Smooth muscle cell (in vitro differentiated cells): ENCODE results near the gene CSMD2. TPM values are rescaled to one million over a fixed set of nuclear protein-coding genes. Genes with fewer than 3 reads are reported as not detected.

Experiments used
- DNase-seq: peaks from one replicate; lab custom pipeline; 2025; ENCODE audit not compliant: unreplicated experiment; lab: John Stamatoyannopoulos, UW
- H2AFZ ChIP-seq: fragments of 200-600 bp; sonication (generic); 2 replicates; pipeline ENCODE4 v1.6.0; 2016; ENCODE audit warnings: antibody characterized with exemption, low read depth, mild to moderate bottlenecking
- H3F3A ChIP-seq: fragments of 200-600 bp; sonication (generic); 2 replicates; pipeline ENCODE4 v1.6.0; 2017; ENCODE audit warnings: antibody characterized with exemption, low read depth
- H3K27ac ChIP-seq: fragments of 200-600 bp; sonication (generic); 2 replicates; pipeline ENCODE4 v1.5.1; 2016; ENCODE audit warnings: low read depth, mild to moderate bottlenecking
- H3K27me3 ChIP-seq: fragments of 200-600 bp; sonication (generic); 2 replicates; pipeline ENCODE4 v1.6.1; 2016; ENCODE audit warnings: low read depth, mild to moderate bottlenecking
- H3K36me3 ChIP-seq: fragments of 200-600 bp; sonication (generic); 2 replicates; pipeline ENCODE4 v1.5.1; 2016; ENCODE audit warnings: low read depth
- H3K4me1 ChIP-seq: fragments of 200-600 bp; sonication (generic); 2 replicates; pipeline ENCODE4 v1.5.1; 2016; ENCODE audit warnings: low read depth
- H3K4me2 ChIP-seq: fragments of 200-600 bp; sonication (generic); 2 replicates; pipeline ENCODE4 v1.6.0; 2016; ENCODE audit warnings: mild to moderate bottlenecking
- H3K4me3 ChIP-seq: fragments of 200-600 bp; sonication (generic); 2 replicates; pipeline ENCODE4 v1.5.1; 2016; ENCODE audit warnings: mild to moderate bottlenecking
- H3K79me2 ChIP-seq: fragments of 200-600 bp; sonication (generic); 2 replicates; pipeline ENCODE4 v1.6.0; 2016; ENCODE audit warnings: low read depth, mild to moderate bottlenecking
- H3K9ac ChIP-seq: fragments of 200-600 bp; sonication (generic); 2 replicates; pipeline ENCODE4 v1.6.0; 2016; ENCODE audit warnings: low read depth
- H3K9me3 ChIP-seq: fragments of 200-600 bp; sonication (generic); replicated peaks from 2 replicates; pipeline ENCODE4 v1.5.1; 2016; ENCODE audit warnings: low read depth
- H4K20me1 ChIP-seq: fragments of 200-600 bp; sonication (generic); 2 replicates; pipeline ENCODE4 v1.6.0; 2016; ENCODE audit warnings: low read depth
- WGBS: methylation state at CpG from one replicate; pipeline ENCODE4 v1.1.7; 2016; ENCODE audit warnings: low lambda C conversion rate; 5-methylcytosine and 5-hydroxymethylcytosine counted together
- polyA plus RNA-seq: library from polyadenylated mRNA; unstranded; fragments of >200 nt; fragmentation: Nextera tagmentation; extraction: Ambion mirVana; gene quantifications from 2 replicates; pipeline ENCODE4 v1.2.1, GENCODE V29; 2016
- total RNA-seq: library from RNA; depleted of rRNA; stranded (reverse); fragments of >200 nt; gene quantifications from 2 replicates; pipeline ENCODE4 v1.2.3, GENCODE V29; 2014
- TF ChIP-seq, protein P1 (sequence below): fragments of 200-600 bp; sonication (generic); IDR thresholded peaks from 2 replicates; pipeline ENCODE4 v1.5.1; 2017; ENCODE audit warnings: borderline replicate concordance, mild to moderate bottlenecking, antibody characterized with exemption; ENCODE audit not compliant: insufficient read depth, poor library complexity, severe bottlenecking

Gene CSMD2
- total and polyA plus RNA-seq, 2 experiments from 2014 or later = 0.65 to 1.8 TPM

DNA sequence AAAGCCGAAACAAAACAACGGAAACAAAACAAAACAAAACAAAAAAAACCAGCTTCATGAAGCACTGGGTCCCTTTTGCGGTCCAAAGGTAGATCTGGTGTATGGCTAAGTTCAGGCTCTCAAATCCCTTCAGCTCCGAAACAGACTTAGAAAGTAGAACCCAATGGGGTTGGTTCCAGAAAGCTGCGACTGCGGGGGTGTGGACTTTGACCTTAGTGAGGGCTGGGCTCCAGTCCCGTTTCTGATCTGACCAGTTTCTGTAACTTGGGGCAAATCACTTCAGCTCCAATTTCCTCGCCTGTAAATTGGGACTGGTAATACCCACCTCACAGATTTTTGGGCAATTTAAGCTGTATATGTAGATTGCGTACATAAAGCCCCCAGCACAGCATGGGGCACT is 587.4 kb downstream of the CSMD2 start:
- TF ChIP-seq, protein P1, sequence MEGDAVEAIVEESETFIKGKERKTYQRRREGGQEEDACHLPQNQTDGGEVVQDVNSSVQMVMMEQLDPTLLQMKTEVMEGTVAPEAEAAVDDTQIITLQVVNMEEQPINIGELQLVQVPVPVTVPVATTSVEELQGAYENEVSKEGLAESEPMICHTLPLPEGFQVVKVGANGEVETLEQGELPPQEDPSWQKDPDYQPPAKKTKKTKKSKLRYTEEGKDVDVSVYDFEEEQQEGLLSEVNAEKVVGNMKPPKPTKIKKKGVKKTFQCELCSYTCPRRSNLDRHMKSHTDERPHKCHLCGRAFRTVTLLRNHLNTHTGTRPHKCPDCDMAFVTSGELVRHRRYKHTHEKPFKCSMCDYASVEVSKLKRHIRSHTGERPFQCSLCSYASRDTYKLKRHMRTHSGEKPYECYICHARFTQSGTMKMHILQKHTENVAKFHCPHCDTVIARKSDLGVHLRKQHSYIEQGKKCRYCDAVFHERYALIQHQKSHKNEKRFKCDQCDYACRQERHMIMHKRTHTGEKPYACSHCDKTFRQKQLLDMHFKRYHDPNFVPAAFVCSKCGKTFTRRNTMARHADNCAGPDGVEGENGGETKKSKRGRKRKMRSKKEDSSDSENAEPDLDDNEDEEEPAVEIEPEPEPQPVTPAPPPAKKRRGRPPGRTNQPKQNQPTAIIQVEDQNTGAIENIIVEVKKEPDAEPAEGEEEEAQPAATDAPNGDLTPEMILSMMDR = no peak
- H3K27ac ChIP-seq = no peak overlapping the region
- H3K9ac ChIP-seq = no peak overlapping the region
- no peaks in the 10 kb centered on the region for H3K4me1 ChIP-seq
- H3F3A ChIP-seq = no peaks in the 10 kb centered on the region
- H3K9me3 ChIP-seq = no peaks in the 10 kb centered on the region
- no peak overlapping the region for H2AFZ ChIP-seq
- H3K4me3 ChIP-seq = no peak overlapping the region
- H3K36me3 ChIP-seq = no peaks in the 10 kb centered on the region
- H3K27me3 ChIP-seq = no peaks in the 10 kb centered on the region
- no peaks in the 10 kb centered on the region for H4K20me1 ChIP-seq
- H3K4me2 ChIP-seq = no peak overlapping the region
- H3K79me2 ChIP-seq = no peaks in the 10 kb centered on the region
- DNase-seq = no peak
- 88% methylated on average over 9 of the region's 9 CpGs for WGBS

DNA sequence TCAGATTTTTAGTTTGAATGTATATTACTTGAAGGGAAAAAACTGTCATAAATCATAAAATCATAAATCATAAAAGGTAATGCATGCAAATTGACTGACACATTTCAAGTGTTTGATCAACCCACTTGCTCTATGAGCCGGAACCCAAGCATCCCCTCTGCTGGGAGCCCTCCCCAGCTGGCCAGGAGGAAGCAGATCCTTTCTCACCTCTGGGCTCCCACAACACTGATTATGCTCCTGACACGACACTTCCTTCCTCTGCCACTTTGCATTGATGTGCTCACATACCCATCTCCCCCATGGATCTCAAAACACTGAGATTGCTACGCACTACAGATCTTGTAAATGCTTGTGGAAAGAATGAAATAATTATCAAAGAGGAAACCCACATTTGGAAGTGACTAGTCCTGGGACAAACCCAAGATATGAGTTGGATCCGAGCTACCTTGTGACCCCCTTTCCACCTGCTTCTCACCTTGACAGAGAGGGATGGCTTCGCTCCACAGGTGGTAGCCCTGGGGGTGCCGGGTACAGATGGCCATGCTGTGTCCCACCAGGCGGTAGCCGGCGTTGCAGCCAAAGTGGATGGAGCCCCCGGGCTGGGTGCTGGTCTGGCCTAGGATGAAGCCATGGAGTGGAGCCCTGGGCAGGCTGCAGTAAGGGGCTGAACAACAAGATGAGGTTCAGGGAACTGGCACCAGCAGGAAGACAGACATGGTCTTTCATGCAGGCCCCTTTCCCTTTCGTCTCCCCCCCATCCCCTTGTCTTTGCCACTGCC is 588.0 kb downstream of the CSMD2 start:
- DNase-seq = no peak
- H3K4me1 ChIP-seq = no peaks in the 10 kb centered on the region
- H3K4me3 ChIP-seq = no peak overlapping the region
- no peak overlapping the region for H3K27ac ChIP-seq
- WGBS = 83% methylated on average over 11 of the region's 11 CpGs
- no peak overlapping the region for H3K4me2 ChIP-seq
- no peaks in the 10 kb centered on the region for H3K36me3 ChIP-seq
- H3F3A ChIP-seq = no peaks in the 10 kb centered on the region
- TF ChIP-seq, protein P1 = no peak
- H3K9me3 ChIP-seq = no peaks in the 10 kb centered on the region
- no peak overlapping the region for H3K9ac ChIP-seq
- H3K79me2 ChIP-seq = no peaks in the 10 kb centered on the region
- H3K27me3 ChIP-seq = no peaks in the 10 kb centered on the region
- no peaks in the 10 kb centered on the region for H4K20me1 ChIP-seq
- H2AFZ ChIP-seq = no peak overlapping the region

DNA sequence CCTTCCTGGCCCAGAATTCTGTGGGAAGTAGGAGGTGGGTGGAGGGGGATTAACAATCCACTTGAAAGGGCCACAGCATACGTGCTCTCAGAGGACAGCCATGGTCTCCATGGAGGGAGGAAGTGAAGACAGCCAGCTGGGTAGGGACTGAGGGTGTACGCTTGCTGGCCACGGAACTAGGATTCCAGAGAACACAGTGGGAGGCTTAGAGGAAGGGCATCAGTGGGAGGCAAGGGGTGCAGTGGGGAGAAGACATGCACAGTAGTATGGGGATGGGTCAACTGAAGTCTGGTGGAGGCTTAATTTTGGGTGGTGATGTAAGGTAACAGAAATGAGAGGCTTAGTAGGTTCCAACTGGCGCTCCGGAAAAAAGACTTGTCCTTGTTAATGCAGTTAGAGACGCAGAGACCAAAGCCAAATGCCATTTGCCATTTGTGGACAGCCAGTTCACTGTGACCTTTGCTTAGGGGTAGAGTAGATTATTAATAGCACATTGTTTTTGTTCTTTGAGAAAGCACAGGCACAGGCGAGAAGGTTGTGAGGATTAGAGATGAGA is 589.6 kb downstream of the CSMD2 start:
- no peaks in the 10 kb centered on the region for H3K79me2 ChIP-seq
- H3K9me3 ChIP-seq = no peaks in the 10 kb centered on the region
- DNase-seq = no peak
- no peaks in the 10 kb centered on the region for H3K27me3 ChIP-seq
- no peaks in the 10 kb centered on the region for H4K20me1 ChIP-seq
- no peak overlapping the region for H2AFZ ChIP-seq
- H3K4me3 ChIP-seq = no peak overlapping the region
- TF ChIP-seq, protein P1 = no peak
- no peak overlapping the region for H3K4me2 ChIP-seq
- H3K36me3 ChIP-seq = no peaks in the 10 kb centered on the region
- H3K4me1 ChIP-seq = no peaks in the 10 kb centered on the region
- H3K27ac ChIP-seq = no peak overlapping the region
- 73% methylated on average over 7 of the region's 7 CpGs for WGBS
- H3F3A ChIP-seq = no peaks in the 10 kb centered on the region
- no peak overlapping the region for H3K9ac ChIP-seq
